HepG2 (cell line): Measurements from ENCODE around the gene GSK3A. TPM values are rescaled to one million over a fixed set of nuclear protein-coding genes. Genes with fewer than 3 reads are reported as not detected.

Source experiments
- AGO2 ChIP-seq: fragments of 200-400 bp; formaldehyde crosslinking; optimal IDR thresholded peaks from 2 replicates; pipeline ENCODE3; 2017; ENCODE audit warnings: mild to moderate bottlenecking, low read depth, low read length, moderate library complexity
- DNMT3B ChIP-seq: conservative IDR thresholded peaks from 2 replicates; pipeline ENCODE4 v1.6.1; 2016; ENCODE audit warnings: missing biosample characterization, control low read depth
- EED ChIP-seq: sonication (generic); formaldehyde crosslinking; IDR thresholded peaks from 2 replicates; pipeline ENCODE4 v1.5.0; 2020; ENCODE audit warnings: mild to moderate bottlenecking, missing genetic modification reagents
- HNF1A ChIP-seq, 2 experiments: sonication (generic) in 1 of 2; formaldehyde crosslinking in 1 of 2; IDR thresholded peaks; 2 replicates each; pipeline versions ENCODE4 v1.4.0 to v1.6.1; 2016 to 2020; ENCODE audit warnings: borderline replicate concordance in 1 of 2, low read depth in 1 of 2, mild to moderate bottlenecking in 1 of 2, missing genetic modification reagents in 1 of 2
- HNF4G ChIP-seq, 2 experiments: sonication (generic) in 1 of 2; formaldehyde crosslinking in 1 of 2; IDR thresholded peaks; 2 replicates each; pipeline versions ENCODE4 v1.4.0 to v1.6.1; 2011 to 2020; ENCODE audit warnings: borderline replicate concordance in 2 of 2, low read depth in 2 of 2, mild to moderate bottlenecking in 2 of 2, low read length in 1 of 2, missing genetic modification reagents in 1 of 2, moderate library complexity in 1 of 2
- KLF11 ChIP-seq: IDR thresholded peaks from 2 replicates; pipeline ENCODE4 v1.6.1; 2016; ENCODE audit warnings: missing compliant biosample characterization
- NFKB2 ChIP-seq: sonication (generic); formaldehyde crosslinking; IDR thresholded peaks from 2 replicates; pipeline ENCODE4 v1.4.0; 2020; ENCODE audit warnings: missing genetic modification reagents, borderline replicate concordance
- POLR2A ChIP-seq, 2 experiments: IDR thresholded peaks; 2 replicates each; pipeline ENCODE4 v1.6.1; 2011; ENCODE audit warnings: low read depth in 2 of 2, low read length in 2 of 2, mild to moderate bottlenecking in 1 of 2, moderate library complexity in 1 of 2; ENCODE audit not compliant: insufficient read depth in 1 of 2
- SOX13 ChIP-seq, 3 experiments: fragments of 450-650 bp in 1 of 3; sonication (generic) in 1 of 3; formaldehyde crosslinking in 1 of 3; IDR thresholded peaks in 2 of 3; conservative IDR thresholded peaks in 1 of 3; 2 replicates each; pipeline versions ENCODE4 v1.5.0 to v1.6.1; 2016 to 2020; ENCODE audit warnings: antibody characterized with exemption in 1 of 3, mild to moderate bottlenecking in 1 of 3, missing compliant biosample characterization in 1 of 3, missing genetic modification reagents in 1 of 3, moderate library complexity in 1 of 3
- ZFP36 ChIP-seq: fragments of 150-350 bp; IDR thresholded peaks from 2 replicates; pipeline ENCODE4 v1.6.1; 2018; ENCODE audit warnings: borderline replicate concordance, low read length, low read depth; ENCODE audit not compliant: partially characterized antibody
- ZFX ChIP-seq: sonication (generic); formaldehyde crosslinking; IDR thresholded peaks from 2 replicates; pipeline ENCODE4 v1.4.0; 2020; ENCODE audit warnings: mild to moderate bottlenecking, low read depth, missing genetic modification reagents, moderate library complexity
- ZFYVE20 ChIP-seq: sonication (generic); formaldehyde crosslinking; IDR thresholded peaks from 2 replicates; pipeline ENCODE4 v1.8.0; 2023; ENCODE audit warnings: low read depth, mild to moderate bottlenecking, moderate library complexity, missing genetic modification reagents, borderline replicate concordance
- ZNF224 ChIP-seq: sonication (generic); formaldehyde crosslinking; IDR thresholded peaks from 2 replicates; pipeline ENCODE4 v1.5.0; 2020; ENCODE audit warnings: mild to moderate bottlenecking, missing genetic modification reagents
- ZNF501 ChIP-seq: sonication (generic); formaldehyde crosslinking; IDR thresholded peaks from 2 replicates; pipeline ENCODE4 v1.5.1; 2020; ENCODE audit warnings: mild to moderate bottlenecking, moderate library complexity, missing genetic modification reagents
- ZNF605 ChIP-seq: sonication (generic); formaldehyde crosslinking; IDR thresholded peaks from 2 replicates; pipeline ENCODE4 v1.8.0; 2022; ENCODE audit warnings: mild to moderate bottlenecking, missing genetic modification reagents
- ZNF687 ChIP-seq: sonication (generic); formaldehyde crosslinking; IDR thresholded peaks from 2 replicates; pipeline ENCODE4 v1.5.1; 2020; ENCODE audit warnings: mild to moderate bottlenecking, missing genetic modification reagents, moderate library complexity
- ZNF747 ChIP-seq: sonication (generic); formaldehyde crosslinking; IDR thresholded peaks from 2 replicates; pipeline ENCODE4 v1.8.1; 2023; ENCODE audit warnings: missing genetic modification reagents, mild to moderate bottlenecking, borderline replicate concordance
- ZSCAN21 ChIP-seq: sonication (generic); formaldehyde crosslinking; IDR thresholded peaks from 2 replicates; pipeline ENCODE4 v1.8.0; 2022; ENCODE audit warnings: mild to moderate bottlenecking, missing genetic modification reagents, moderate library complexity, borderline replicate concordance
- polyA plus RNA-seq, 8 experiments: library from polyadenylated mRNA; depleted of rRNA in 3 of 8; stranded (reverse) in 7 of 8; unstranded in 1 of 8; fragments of >200 nt; fragmentation: Illumina TruSeq in 4 of 8; extraction: Trizol in 4 of 8; gene quantifications; 2 replicates each; pipeline versions ENCODE4 v1.2.1 to v1.2.3, GENCODE V29; 2011 to 2016; ENCODE audit warnings: low read depth in 4 of 8, missing spikeins in 1 of 8, mixed read lengths in 1 of 8; ENCODE audit not compliant: insufficient read depth in 1 of 8
- total RNA-seq, 5 experiments: library from RNA; depleted of rRNA; stranded (reverse); fragments of >200 nt; fragmentation: Illumina TruSeq; extraction: Trizol; gene quantifications; 2 replicates each; pipeline ENCODE4 v1.2.3, GENCODE V29; 2016; ENCODE audit warnings: low read depth in 1 of 5
- TF ChIP-seq, protein P1 (sequence below): sonication (generic); formaldehyde crosslinking; IDR thresholded peaks from 2 replicates; pipeline ENCODE4 v1.4.0; 2020; ENCODE audit warnings: mild to moderate bottlenecking, missing genetic modification reagents

Gene GSK3A
- total and polyA plus RNA-seq, 2 of the 13 experiments (the other 11 are each of a cell fraction or from before 2014, with no cell fraction given) = 16.9 to 52.5 TPM

DNA sequence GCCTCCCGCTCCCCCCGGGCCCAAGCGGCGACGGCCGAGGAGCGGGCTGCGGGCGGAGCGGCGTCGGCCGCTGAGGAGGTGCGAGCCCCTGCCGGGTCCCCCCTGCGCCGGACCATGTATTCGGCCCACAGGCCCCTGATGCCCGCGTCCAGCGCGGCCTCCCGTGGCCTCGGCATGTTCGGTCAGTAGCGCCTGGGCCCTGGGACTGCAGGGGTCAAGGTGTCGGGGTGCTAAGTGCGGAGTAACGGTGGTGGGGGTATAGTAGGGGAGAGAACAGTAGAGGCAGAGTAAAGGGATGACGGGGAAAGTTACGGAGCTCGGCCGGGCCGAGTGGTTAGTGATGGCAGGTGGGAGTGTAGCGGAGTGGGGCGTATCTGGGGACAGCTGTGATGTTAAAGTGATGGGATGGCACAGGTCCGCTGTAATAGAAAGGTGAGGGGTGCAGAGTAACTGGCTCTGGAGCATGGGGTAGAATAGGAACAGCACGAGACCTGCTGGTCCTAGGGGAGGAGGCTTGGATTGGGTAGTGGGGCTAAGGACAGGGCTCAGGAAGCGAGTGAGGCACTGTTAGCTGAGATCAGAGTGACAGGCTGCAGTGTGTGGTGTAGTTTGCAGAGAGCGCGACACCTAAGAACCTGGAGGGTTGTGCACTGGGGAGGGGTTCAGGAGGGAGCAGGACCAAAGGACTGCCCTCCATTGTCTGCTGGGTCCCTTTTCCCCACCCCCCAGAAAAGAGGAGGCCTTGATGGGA lies 42.4 kb upstream of the GSK3A start (continued):
- TF ChIP-seq ZSCAN21 (peak; percentile 11; the same call in 1 of the 2 replicates), ZFX (0 out of 2 replicates have a peak, but pooled peaks have one; percentile 14), DNMT3B (CRISPR knock-in tag) (no peak), HNF1A (IDR thresholded peaks at IDR 0.05; ENCODE audit: low read depth) (no peak), HNF1A (CRISPR knock-in tag; IDR thresholded peaks at IDR 0.05; ENCODE audit: borderline replicate concordance) (no peak), ZNF605 (no peak), ZFYVE20 (no peak), KLF11 (CRISPR knock-in tag) (no peak), HNF4G (IDR thresholded peaks at IDR 0.05; ENCODE audit: borderline replicate concordance, low read depth, low read length) (no peak), HNF4G (CRISPR knock-in tag; IDR thresholded peaks at IDR 0.05; ENCODE audit: borderline replicate concordance, low read depth) (no peak), ZNF747 (CRISPR knock-in tag) (no peak), POLR2A (IDR thresholded peaks at IDR 0.05; ENCODE audit: insufficient read depth in 1 of 2, low read depth in 2 of 2, low read length in 2 of 2) (peak; percentile 21 to 27; a peak in 2 of 4 replicates), AGO2 (peak; percentile 67), ZFP36 (no peak), ZNF687 (CRISPR knock-in tag) (peak; percentile 59), SOX13 (IDR thresholded peaks at IDR 0.05) (no peak), SOX13 (CRISPR knock-in tag; conservative IDR thresholded peaks at IDR 0.05 in 1 of 2, IDR thresholded peaks at IDR 0.05 in 1 of 2) (no peak), NFKB2 (CRISPR knock-in tag) (no peak), EED (CRISPR knock-in tag) (0 out of 2 replicates have a peak, but pooled peaks have one; percentile 37), ZNF501 (CRISPR knock-in tag) (peak; percentile 25; the same call in 1 of the 2 replicates), ZNF224 (CRISPR knock-in tag) (no peak)
- TF ChIP-seq, protein P1, sequence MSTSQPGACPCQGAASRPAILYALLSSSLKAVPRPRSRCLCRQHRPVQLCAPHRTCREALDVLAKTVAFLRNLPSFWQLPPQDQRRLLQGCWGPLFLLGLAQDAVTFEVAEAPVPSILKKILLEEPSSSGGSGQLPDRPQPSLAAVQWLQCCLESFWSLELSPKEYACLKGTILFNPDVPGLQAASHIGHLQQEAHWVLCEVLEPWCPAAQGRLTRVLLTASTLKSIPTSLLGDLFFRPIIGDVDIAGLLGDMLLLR = no peak
